HepG2 (cell line): ENCODE data around the gene MYL6. TPM values are rescaled to one million over a fixed set of nuclear protein-coding genes. Genes with fewer than 3 reads are reported as not detected.

Experiments
- ATAC-seq: fragments of 200-7000 bp; cut with Tn5 transposase; 3 replicates; pipeline ENCODE4 v1.9.1; 2020; ENCODE audit warnings: mild to moderate bottlenecking, moderate library complexity
- BruUV-seq: library from RNA; stranded (reverse); fragments of 400-500 nt; replicated peaks from 2 replicates; lab custom pipeline; 2021; lab: Mats Ljungman, UMichigan
- CTCF ChIA-PET: fragments of 300-600 bp; formaldehyde crosslinking; extraction: SDS; loops from one replicate; lab custom pipeline; 2021; ENCODE audit warnings: low total read pairs, inconsistent platforms, low intra/inter-chr PET ratio; lab: Yijun Ruan, JAX
- POLR2A ChIA-PET: fragments of 350-600 bp; sonication (Branson Sonifier 250); formaldehyde crosslinking; loops from one replicate; lab custom pipeline; 2020; ENCODE audit warnings: antibody characterized with exemption, inconsistent platforms; lab: Yijun Ruan, JAX
- DNase-seq: peaks from one replicate; pipeline ENCODE4 v3.0.0-alpha.2; 2015; ENCODE audit warnings: low spot score
- FAIRE-seq: peaks from 3 replicates; lab custom pipeline; 2011; peaks lifted over from hg19 to GRCh38; lab: Jason Lieb, UNC
- H2AFZ ChIP-seq: one replicate; pipeline ENCODE4 v1.6.1; 2011; ENCODE audit warnings: low read length, inconsistent platforms
- H3K27ac ChIP-seq: fragments of 300-600 bp; 3 replicates; pipeline ENCODE4 v1.8.0; 2011; ENCODE audit warnings: mixed run types, mild to moderate bottlenecking, mixed read lengths, low read length, inconsistent platforms; ENCODE audit not compliant: insufficient read depth; ENCODE audit errors: extremely low read length
- H3K27me3 ChIP-seq, 2 experiments: fragments of 200-600 bp in 1 of 2; 2 replicates in 1 of 2; 3 replicates in 1 of 2; pipeline versions ENCODE4 v1.6.0 to v1.8.0; 2011; ENCODE audit warnings: low read length in 2 of 2, mild to moderate bottlenecking in 2 of 2, moderate library complexity in 2 of 2, inconsistent platforms in 1 of 2; ENCODE audit not compliant: insufficient read depth in 2 of 2, control insufficient read depth in 1 of 2
- H3K36me3 ChIP-seq, 2 experiments: fragments of 200-600 bp in 1 of 2; replicated peaks in 1 of 2; 2 replicates in 1 of 2; 3 replicates in 1 of 2; pipeline versions ENCODE4 v1.5.1 to v1.8.0; 2011; ENCODE audit warnings: low read length in 2 of 2, inconsistent platforms in 1 of 2; ENCODE audit not compliant: insufficient read depth in 2 of 2, control insufficient read depth in 1 of 2
- H3K4me1 ChIP-seq: 2 replicates; pipeline ENCODE4 v1.5.1; 2012; ENCODE audit warnings: low read length, inconsistent platforms; ENCODE audit not compliant: insufficient read depth
- H3K4me2 ChIP-seq: 2 replicates; pipeline ENCODE4 v1.6.0; 2011; ENCODE audit warnings: low read depth, low read length, inconsistent platforms
- H3K4me3 ChIP-seq, 3 experiments: fragments of 200-600 bp in 1 of 3; sonication (generic), shearing (Covaris generic) in 1 of 3; replicated peaks in 1 of 3; 2 replicates each; pipeline ENCODE4 v1.5.1; 2011 to 2016; ENCODE audit warnings: low read length in 3 of 3, inconsistent platforms in 2 of 3, low read depth in 2 of 3, mild to moderate bottlenecking in 2 of 3, control low read depth in 1 of 3, mixed read lengths in 1 of 3; ENCODE audit not compliant: insufficient read depth in 1 of 3
- H3K79me2 ChIP-seq: one replicate; pipeline ENCODE4 v1.6.1; 2011; ENCODE audit warnings: low read length, inconsistent platforms; ENCODE audit not compliant: insufficient read depth
- H3K9ac ChIP-seq: 2 replicates; pipeline ENCODE4 v1.6.0; 2011; ENCODE audit warnings: mild to moderate bottlenecking, low read depth, low read length, inconsistent platforms; ENCODE audit not compliant: insufficient read depth
- H3K9me3 ChIP-seq: 2 replicates; pipeline ENCODE4 v1.5.1; 2012; ENCODE audit warnings: mild to moderate bottlenecking, low read length
- H4K20me1 ChIP-seq: 2 replicates; pipeline ENCODE4 v1.6.0; 2011; ENCODE audit warnings: inconsistent platforms, mild to moderate bottlenecking, low read length, moderate library complexity; ENCODE audit not compliant: insufficient read depth
- ASH2L ChIP-seq: fragments of 300-600, 200-600 bp; sonication (generic); IDR thresholded peaks from 2 replicates; pipeline ENCODE4 v1.7.0; 2017; ENCODE audit warnings: low read depth, mild to moderate bottlenecking, moderate library complexity, mixed read lengths, low read length; ENCODE audit not compliant: insufficient read length
- ETV5 ChIP-seq: IDR thresholded peaks from 2 replicates; pipeline ENCODE4 v1.6.1; 2018; ENCODE audit warnings: missing biosample characterization, missing genetic modification reagents, inconsistent platforms, borderline replicate concordance
- HIVEP1 ChIP-seq: sonication (generic); formaldehyde crosslinking; IDR thresholded peaks from 2 replicates; pipeline ENCODE4 v1.4.0; 2020; ENCODE audit warnings: mild to moderate bottlenecking, missing genetic modification reagents
- KLF13 ChIP-seq: sonication (generic); formaldehyde crosslinking; IDR thresholded peaks from 2 replicates; pipeline ENCODE4 v1.4.0; 2020; ENCODE audit warnings: mild to moderate bottlenecking, missing genetic modification reagents
- KLF6 ChIP-seq: IDR thresholded peaks from 2 replicates; pipeline ENCODE4 v1.8.0; 2016; ENCODE audit warnings: missing biosample characterization, missing genetic modification reagents
- MEIS2 ChIP-seq: sonication (generic); formaldehyde crosslinking; IDR thresholded peaks from 2 replicates; pipeline ENCODE4 v1.9.0; 2021; ENCODE audit warnings: mild to moderate bottlenecking, missing genetic modification reagents
- PHF5A ChIP-seq: IDR thresholded peaks from one replicate; pipeline ENCODE4 v1.6.1; 2018; ENCODE audit warnings: low read depth, missing genetic modification reagents; ENCODE audit not compliant: unreplicated experiment
- POLR2AphosphoS2 ChIP-seq: IDR thresholded peaks from 2 replicates; pipeline ENCODE4 v1.6.1; 2011; ENCODE audit warnings: low read depth, low read length, improper control_type of control experiment
- SIN3B ChIP-seq: fragments of 150-350 bp; IDR thresholded peaks from 2 replicates; pipeline ENCODE4 v1.6.1; 2014; ENCODE audit warnings: low read length
- ZBTB3 ChIP-seq: sonication (generic); formaldehyde crosslinking; IDR thresholded peaks from 2 replicates; pipeline ENCODE4 v1.4.0; 2020; ENCODE audit warnings: low read depth, mild to moderate bottlenecking, moderate library complexity, missing genetic modification reagents, borderline replicate concordance
- ZFP37 ChIP-seq: sonication (generic); formaldehyde crosslinking; IDR thresholded peaks from 2 replicates; pipeline ENCODE4 v1.4.0; 2020; ENCODE audit warnings: missing genetic modification reagents, borderline replicate concordance
- ZFP41 ChIP-seq: sonication (generic); formaldehyde crosslinking; IDR thresholded peaks from 2 replicates; pipeline ENCODE4 v1.4.0; 2020; ENCODE audit warnings: mild to moderate bottlenecking, missing genetic modification reagents, borderline replicate concordance
- ZNF484 ChIP-seq: sonication (generic); formaldehyde crosslinking; IDR thresholded peaks from 2 replicates; pipeline ENCODE4 v1.5.1; 2020; ENCODE audit warnings: mild to moderate bottlenecking, low read depth, missing genetic modification reagents, borderline replicate concordance
- ZNF557 ChIP-seq: sonication (generic); formaldehyde crosslinking; IDR thresholded peaks from 2 replicates; pipeline ENCODE4 v1.4.0; 2020; ENCODE audit warnings: missing genetic modification reagents
- ZNF614 ChIP-seq: IDR thresholded peaks from 2 replicates; pipeline ENCODE4 v1.6.1; 2018; ENCODE audit warnings: missing biosample characterization, missing genetic modification reagents, inconsistent platforms, borderline replicate concordance
- ZNF644 ChIP-seq: IDR thresholded peaks from 2 replicates; pipeline ENCODE4 v1.6.1; 2016; ENCODE audit warnings: low read depth
- ZNF709 ChIP-seq: sonication (generic); formaldehyde crosslinking; IDR thresholded peaks from 2 replicates; pipeline ENCODE4 v1.5.0; 2020; ENCODE audit warnings: mild to moderate bottlenecking, missing genetic modification reagents
- ZNF883 ChIP-seq: sonication (generic); formaldehyde crosslinking; IDR thresholded peaks from 2 replicates; pipeline ENCODE4 v1.5.1; 2020; ENCODE audit warnings: mild to moderate bottlenecking, missing genetic modification reagents; ENCODE audit errors: not compliant biosample characterization
- ZSCAN29 ChIP-seq: sonication (generic); formaldehyde crosslinking; conservative IDR thresholded peaks from 2 replicates; pipeline ENCODE4 v1.4.0; 2020; ENCODE audit warnings: mild to moderate bottlenecking, missing genetic modification reagents
- WGBS: methylation state at CpG from one replicate; pipeline ENCODE4 v1.1.6; 2017; ENCODE audit warnings: low lambda C conversion rate; 5-methylcytosine and 5-hydroxymethylcytosine counted together
- in situ Hi-C: cut with HindIII; loops from 2 replicates; pipeline ENCODE4 v1.10.0; 2017; ENCODE audit warnings: low pct_unique_long_range_greater_than_20kb; ENCODE audit not compliant: extremely low pct_ligation_motif_present
- intact Hi-C: fragments of 100-400 bp; cut with micrococcal nuclease; formaldehyde crosslinking; loops from one replicate; pipeline ENCODE4 v1.10.0; 2022; ENCODE audit not compliant: unreplicated experiment
- polyA plus RNA-seq, 8 experiments: library from polyadenylated mRNA; depleted of rRNA in 3 of 8; stranded (reverse) in 7 of 8; unstranded in 1 of 8; fragments of >200 nt; fragmentation: Illumina TruSeq in 4 of 8; extraction: Trizol in 4 of 8; gene quantifications; 2 replicates each; pipeline versions ENCODE4 v1.2.1 to v1.2.3, GENCODE V29; 2011 to 2016; ENCODE audit warnings: low read depth in 4 of 8, missing spikeins in 1 of 8, mixed read lengths in 1 of 8; ENCODE audit not compliant: insufficient read depth in 1 of 8
- total RNA-seq, 5 experiments: library from RNA; depleted of rRNA; stranded (reverse); fragments of >200 nt; fragmentation: Illumina TruSeq; extraction: Trizol; gene quantifications; 2 replicates each; pipeline ENCODE4 v1.2.3, GENCODE V29; 2016; ENCODE audit warnings: low read depth in 1 of 5
- TF ChIP-seq, protein P1 (sequence below): sonication (generic); formaldehyde crosslinking; conservative IDR thresholded peaks from 2 replicates; pipeline ENCODE4 v1.4.0; 2020; ENCODE audit warnings: missing genetic modification reagents
- TF ChIP-seq, protein P2 (sequence below): sonication (generic); formaldehyde crosslinking; conservative IDR thresholded peaks from 2 replicates; pipeline ENCODE4 v1.8.0; 2022; ENCODE audit warnings: mild to moderate bottlenecking, moderate library complexity, missing genetic modification reagents

Gene MYL6
- total and polyA plus RNA-seq, 2 of the 13 experiments (the other 11 are each of a cell fraction or from before 2014, with no cell fraction given) = 1,127 to 1,192 TPM

DNA sequence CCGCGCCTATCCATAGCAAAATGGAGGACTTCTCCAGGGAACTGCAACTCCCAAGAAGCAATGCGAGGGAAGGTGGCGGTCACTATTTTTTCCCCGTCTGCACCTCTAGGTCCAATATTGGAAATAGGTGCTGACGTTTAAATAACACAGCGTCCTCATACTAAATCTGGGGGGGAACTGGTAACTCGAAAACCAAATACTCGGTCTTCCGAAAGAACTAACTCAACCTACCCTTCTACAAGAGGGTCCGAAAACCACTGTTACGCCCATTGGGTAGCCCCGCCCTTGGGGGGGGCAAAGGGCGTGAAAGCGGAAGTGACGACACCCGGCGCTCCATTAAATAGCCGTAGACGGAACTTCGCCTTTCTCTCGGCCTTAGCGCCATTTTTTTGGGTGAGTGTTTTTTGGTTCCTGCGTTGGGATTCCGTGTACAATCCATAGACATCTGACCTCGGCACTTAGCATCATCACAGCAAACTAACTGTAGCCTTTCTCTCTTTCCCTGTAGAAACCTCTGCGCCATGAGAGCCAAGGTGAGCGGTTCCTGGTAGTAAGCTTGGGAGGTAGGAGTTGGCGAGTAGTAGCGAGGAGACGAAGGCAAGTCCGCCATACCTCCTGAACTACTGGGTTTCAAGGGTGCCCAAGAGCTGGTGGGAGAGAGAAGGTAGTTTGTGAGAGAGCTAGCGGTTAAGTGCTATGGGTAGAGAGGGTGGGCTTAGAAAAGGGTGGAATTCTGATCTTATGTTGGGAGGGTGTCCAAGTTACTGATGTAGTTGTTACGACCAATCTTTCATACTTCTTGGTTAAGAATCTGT lies 41.7 kb upstream of the MYL6 start, which contains the start of gene RPL41:
RPL41 (plus strand) TSS at position 367 of the 815 bp plus-strand sequence.
- Histone ChIP-seq H2AFZ (peak within 1 kb of the TSS; percentile 37), H3K36me3 (peaks cover 5 to 22% of the 10 kb centered on the region in 2 experiments; a peak in 4 of 5 replicates), H3K4me3 (peak within 1 kb of the TSS; percentile 69 to 86 (median 71)), H3K4me1 (peaks cover 35% of the 10 kb centered on the region), H3K9ac (peak within 1 kb of the TSS; percentile 99), H3K27ac (peak within 1 kb of the TSS; percentile 93), H3K27me3 (no peaks in the 10 kb centered on the region; a peak in 1 of 5 replicates), H4K20me1 (no peaks in the 10 kb centered on the region), H3K4me2 (peak within 1 kb of the TSS; percentile 84), H3K9me3 (no peaks in the 10 kb centered on the region), H3K79me2 (peaks cover 15% of the 10 kb centered on the region)
- DNase-seq = peak; percentile 89
- intact Hi-C loops = loop anchor here (5.0 kb wide), 2 partner anchors 69 to 351 kb away; partner anchors contain the start of gene SPRYD4
- in situ Hi-C loops = no loop called here
- under 1% methylated on average over 33 of the region's 34 CpGs for WGBS
- peak; percentile 86 for FAIRE-seq
- peak; percentile 48 for ATAC-seq
- POLR2A ChIA-PET = interaction anchor here (0.6 to 6.2 kb wide), 12 partner anchors 10 to 520 kb away, joined by 3 to 128 read pairs (median 5); partner anchors contain the start of genes CNPY2, ERBB3, ESYT1 and MYL6
- CTCF ChIA-PET = interaction anchor here (1.4 kb wide), 1 partner anchor 38 kb away, joined by 4 read pairs; no protein-coding TSS in a partner anchor
- TSS peak; percentile 96 for BruUV-seq
- TF ChIP-seq ETV5 = peak; percentile 69
- TF ChIP-seq ZNF484 (CRISPR knock-in tag) = peak; percentile 20; the same call in 1 of the 2 replicates
- TF ChIP-seq ZNF709 (CRISPR knock-in tag) = no peak
- TF ChIP-seq PHF5A (CRISPR knock-in tag) = peak; percentile 84
- peak; percentile 97 for TF ChIP-seq POLR2AphosphoS2
- peak; percentile 45; the same call in 1 of the 2 replicates for TF ChIP-seq ZNF614 (CRISPR knock-in tag)
- peak; percentile 75 for TF ChIP-seq HIVEP1 (CRISPR knock-in tag)
- peak; percentile 78; the same call in 1 of the 2 replicates for TF ChIP-seq ZFP37 (CRISPR knock-in tag)
- TF ChIP-seq ZNF883 (CRISPR knock-in tag) = peak; percentile 67
- TF ChIP-seq, protein P1, sequence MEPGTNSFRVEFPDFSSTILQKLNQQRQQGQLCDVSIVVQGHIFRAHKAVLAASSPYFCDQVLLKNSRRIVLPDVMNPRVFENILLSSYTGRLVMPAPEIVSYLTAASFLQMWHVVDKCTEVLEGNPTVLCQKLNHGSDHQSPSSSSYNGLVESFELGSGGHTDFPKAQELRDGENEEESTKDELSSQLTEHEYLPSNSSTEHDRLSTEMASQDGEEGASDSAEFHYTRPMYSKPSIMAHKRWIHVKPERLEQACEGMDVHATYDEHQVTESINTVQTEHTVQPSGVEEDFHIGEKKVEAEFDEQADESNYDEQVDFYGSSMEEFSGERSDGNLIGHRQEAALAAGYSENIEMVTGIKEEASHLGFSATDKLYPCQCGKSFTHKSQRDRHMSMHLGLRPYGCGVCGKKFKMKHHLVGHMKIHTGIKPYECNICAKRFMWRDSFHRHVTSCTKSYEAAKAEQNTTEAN (CRISPR knock-in tag) = 0 out of 2 replicates have a peak, but pooled peaks have one; percentile 38
- TF ChIP-seq ZBTB3 (CRISPR knock-in tag) = 0 out of 2 replicates have a peak, but pooled peaks have one; percentile 33
- TF ChIP-seq ZNF644 (CRISPR knock-in tag) = peak; percentile 36; the same call in 1 of the 2 replicates
- peak; percentile 59; the same call in 1 of the 2 replicates for TF ChIP-seq KLF13 (CRISPR knock-in tag)
- 0 out of 2 replicates have a peak, but pooled peaks have one; percentile 58 for TF ChIP-seq ZNF557
- no peak for TF ChIP-seq ZFP41 (CRISPR knock-in tag)
- peak; percentile 79 for TF ChIP-seq MEIS2
- TF ChIP-seq, protein P2, sequence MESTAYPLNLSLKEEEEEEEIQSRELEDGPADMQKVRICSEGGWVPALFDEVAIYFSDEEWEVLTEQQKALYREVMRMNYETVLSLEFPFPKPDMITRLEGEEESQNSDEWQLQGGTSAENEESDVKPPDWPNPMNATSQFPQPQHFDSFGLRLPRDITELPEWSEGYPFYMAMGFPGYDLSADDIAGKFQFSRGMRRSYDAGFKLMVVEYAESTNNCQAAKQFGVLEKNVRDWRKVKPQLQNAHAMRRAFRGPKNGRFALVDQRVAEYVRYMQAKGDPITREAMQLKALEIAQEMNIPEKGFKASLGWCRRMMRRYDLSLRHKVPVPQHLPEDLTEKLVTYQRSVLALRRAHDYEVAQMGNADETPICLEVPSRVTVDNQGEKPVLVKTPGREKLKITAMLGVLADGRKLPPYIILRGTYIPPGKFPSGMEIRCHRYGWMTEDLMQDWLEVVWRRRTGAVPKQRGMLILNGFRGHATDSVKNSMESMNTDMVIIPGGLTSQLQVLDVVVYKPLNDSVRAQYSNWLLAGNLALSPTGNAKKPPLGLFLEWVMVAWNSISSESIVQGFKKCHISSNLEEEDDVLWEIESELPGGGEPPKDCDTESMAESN = peak; percentile 58; the same call in 1 of the 2 replicates
- no peak for TF ChIP-seq ZSCAN29 (CRISPR knock-in tag)
- TF ChIP-seq ASH2L = peak; percentile 83
- peak; percentile 92 for TF ChIP-seq KLF6
- TF ChIP-seq SIN3B = peak; percentile 64; the same call in 1 of the 2 replicates
